NCI-H510A (cell line): Measurements from ENCODE around the gene ABCF1.

Experiments used
- DNase-seq: peaks from one replicate; lab custom pipeline; 2025; lab: John Stamatoyannopoulos, UW

The ABCF1 gene

GRCh38 chr6:30601815-30602641, 30.8 kb downstream of the ABCF1 start:
- no peak for DNase-seq

- DNase-seq, result no peak
These were observed 32.7 kb downstream of the ABCF1 start for GRCh38 chr6:30603961-30604360.

- DNase-seq, result no peak
These were observed 38.8 kb downstream of the ABCF1 start for GRCh38 chr6:30610065-30610464.

- DNase-seq, result no peak
These were observed 40.1 kb downstream of the ABCF1 start for GRCh38 chr6:30611150-30611855.

GRCh38 chr6:30611856-30612194, 40.6 kb downstream of the ABCF1 start:
- DNase-seq, result no peak

GRCh38 chr6:30612213-30612612, 41.0 kb downstream of the ABCF1 start:
- no peak for DNase-seq

- no peak for DNase-seq
These were observed 41.5 kb downstream of the ABCF1 start for GRCh38 chr6:30612687-30613248.

GRCh38 chr6:30613251-30614043, 42.2 kb downstream of the ABCF1 start:
- DNase-seq, result no peak

GRCh38 chr6:30614044-30614842, 43.0 kb downstream of the ABCF1 start:
- DNase-seq, result no peak

- DNase-seq, result peak; percentile 88
These were observed 43.6 kb downstream of the ABCF1 start for GRCh38 chr6:30614843-30615218.

- DNase-seq, result peak; percentile 24
These were observed 44.1 kb downstream of the ABCF1 start for GRCh38 chr6:30615219-30615957.

GRCh38 chr6:30615958-30616810, 44.9 kb downstream of the ABCF1 start:
- peak; percentile 50 for DNase-seq

GRCh38 chr6:30616811-30617564, 45.7 kb downstream of the ABCF1 start, which contains the start of gene PPP1R10:
Gene PPP1R10, minus strand, starts transcription at chr6:30617243. Its CDS starts 7,299 bp downstream, at chr6:30609944.
- DNase-seq, result peak; percentile 99

- DNase-seq, result peak; percentile 91
These were observed 46.5 kb downstream of the ABCF1 start, which contains the start of gene MRPS18B for GRCh38 chr6:30617565-30618269. Gene MRPS18B, plus strand, starts transcription at chr6:30617840. Its CDS starts 26 bp downstream, at chr6:30617866.

- DNase-seq, result no peak
These were observed 47.1 kb downstream of the ABCF1 start for GRCh38 chr6:30618270-30618797.

- DNase-seq, result no peak
These were observed 48.3 kb downstream of the ABCF1 start for GRCh38 chr6:30619561-30619960.

- DNase-seq, result no peak
These were observed 54.3 kb downstream of the ABCF1 start for GRCh38 chr6:30625511-30625910.
